Right ventricle myocardium superior (tissue), 1 donor: Measurements from ENCODE around the gene HEG1. TPM values are rescaled to one million over a fixed set of nuclear protein-coding genes. Genes with fewer than 3 reads are reported as not detected.
A peak's percentile ranks its signal among the peaks of the same experiment; 100 is the strongest.

Experiments used
- ATAC-seq: fragments of 200-7000 bp; cut with Tn5 transposase; one replicate; pipeline ENCODE4 v1.9.1; 2020; ENCODE audit warnings: mild to moderate bottlenecking; ENCODE audit not compliant: poor library complexity
- DNase-seq: peaks from one replicate; pipeline ENCODE4 v3.0.0-alpha.2; 2020
- intact Hi-C: fragments of 100-400 bp; cut with DNase I; formaldehyde crosslinking; loops from one replicate; pipeline ENCODE4 v1.11.2; 2022
- total RNA-seq: library from RNA; stranded (reverse); fragmentation: NEBNext Ultra II Directional; extraction: Animal tissue kit (Norgen Biotek cat#: 25700); gene quantifications from one replicate; pipeline ENCODE4 v1.2.1, GENCODE V29; 2021
- donor health status: DM: no; HTN: yes; CAD: no; lungs with severe emphysema.

The HEG1 gene
- total RNA-seq, 1 donor from 2014 or later, result 91.1 TPM

- DNase-seq, result no peak
- ATAC-seq, result no peak
- intact Hi-C loops, result loop anchor here (10.0 kb wide), 1 partner anchor 48 kb away; no protein-coding TSS in a partner anchor
Measured at GRCh38 chr3:125052624-125053303, 3.0 kb downstream of the HEG1 start.

GRCh38 chr3:125051715-125052581, 3.8 kb downstream of the HEG1 start:
- intact Hi-C loops, result loop anchor here (10.0 kb wide), 1 partner anchor 47 kb away; no protein-coding TSS in a partner anchor
- DNase-seq (peak; percentile 78), ATAC-seq (peak; percentile 33)

GRCh38 chr3:125051205-125051604, 4.6 kb downstream of the HEG1 start:
- ATAC-seq (no peak), DNase-seq (no peak)
- intact Hi-C loops, result loop anchor here (10.0 kb wide), 1 partner anchor 46 kb away; no protein-coding TSS in a partner anchor

GRCh38 chr3:125050488-125051090, 5.2 kb downstream of the HEG1 start:
- intact Hi-C loops, result loop anchor here (10.0 kb wide), 1 partner anchor 46 kb away; no protein-coding TSS in a partner anchor
- ATAC-seq (no peak), DNase-seq (no peak)

- no peak for ATAC-seq
- DNase-seq, result no peak
- intact Hi-C loops, result no loop called here
Measured at GRCh38 chr3:125048282-125048681, 7.5 kb downstream of the HEG1 start.

- intact Hi-C loops, result no loop called here
- ATAC-seq, result no peak
- no peak for DNase-seq
Measured at GRCh38 chr3:125045965-125046364, 9.8 kb downstream of the HEG1 start.

- intact Hi-C loops, result no loop called here
- ATAC-seq (no peak), DNase-seq (no peak)
Measured at GRCh38 chr3:125045194-125045593, 10.6 kb downstream of the HEG1 start.

GRCh38 chr3:125043599-125044151, 12.1 kb downstream of the HEG1 start:
- DNase-seq (peak; percentile 76), ATAC-seq (peak; percentile 51)
- intact Hi-C loops, result no loop called here

GRCh38 chr3:125042725-125043406, 12.9 kb downstream of the HEG1 start:
- ATAC-seq (peak; percentile 79), DNase-seq (peak; percentile 69)
- intact Hi-C loops, result no loop called here

GRCh38 chr3:125039131-125040100, 16.4 kb downstream of the HEG1 start:
- intact Hi-C loops, result no loop called here
- ATAC-seq, result peak; percentile 16

GRCh38 chr3:125037498-125038150, 18.2 kb downstream of the HEG1 start:
- intact Hi-C loops, result no loop called here
- DNase-seq, result no peak
- ATAC-seq, result no peak

More at GRCh38 chr3:125039131-125040100, 16.4 kb downstream of the HEG1 start:
- no peak for DNase-seq

- no peak for ATAC-seq
- intact Hi-C loops, result no loop called here
- DNase-seq, result no peak
Measured at GRCh38 chr3:125035217-125035616, 20.6 kb downstream of the HEG1 start.

- intact Hi-C loops, result no loop called here
- no peak for ATAC-seq
- no peak for DNase-seq
Measured at GRCh38 chr3:125033616-125034015, 22.2 kb downstream of the HEG1 start.

GRCh38 chr3:125033135-125033534, 22.7 kb downstream of the HEG1 start:
- DNase-seq (no peak), ATAC-seq (no peak)
- intact Hi-C loops, result no loop called here

- ATAC-seq (peak; percentile 11), DNase-seq (no peak)
- intact Hi-C loops, result no loop called here
Measured at GRCh38 chr3:125032683-125033082, 23.1 kb downstream of the HEG1 start.

GRCh38 chr3:125032100-125032643, 23.6 kb downstream of the HEG1 start:
- peak; percentile 45 for DNase-seq
- intact Hi-C loops, result no loop called here

GRCh38 chr3:125031544-125031943, 24.3 kb downstream of the HEG1 start:
- ATAC-seq, result no peak
- intact Hi-C loops, result no loop called here
- no peak for DNase-seq

More at GRCh38 chr3:125032100-125032643, 23.6 kb downstream of the HEG1 start:
- peak; percentile 35 for ATAC-seq
